Right atrium auricular region (tissue), 2 donors: ENCODE results near the gene C16orf89. TPM values are rescaled to one million over a fixed set of nuclear protein-coding genes. Genes with fewer than 3 reads are reported as not detected.

Source experiments
- DNase-seq: peaks from one replicate; pipeline ENCODE4 v3.0.0-alpha.2; 2019; ENCODE audit warnings: low spot score
- H3K27ac ChIP-seq, 2 donors: fragments of 200-600 bp; sonication (generic); 1 replicate in 1 of 2; 2 replicates in 1 of 2; pipeline ENCODE4 v1.5.1; 2016 to 2019
- H3K27me3 ChIP-seq, 2 donors: fragments of 200-600 bp; sonication (generic); one replicate each; pipeline versions ENCODE4 v1.5.1 to v1.6.0; 2017 to 2019
- H3K36me3 ChIP-seq: fragments of 200-600 bp; sonication (generic); one replicate; pipeline ENCODE4 v1.5.1; 2016
- H3K4me1 ChIP-seq, 2 donors: fragments of 200-600 bp; sonication (generic); one replicate each; pipeline versions ENCODE4 v1.5.1 to v1.6.0; 2017 to 2019
- H3K4me3 ChIP-seq, 2 donors: fragments of 200-600 bp; sonication (generic); 1 replicate in 1 of 2; 2 replicates in 1 of 2; pipeline ENCODE4 v1.5.1; 2017 to 2019; ENCODE audit warnings: mild to moderate bottlenecking in 1 of 2, moderate library complexity in 1 of 2
- H3K9me3 ChIP-seq, 2 donors: fragments of 200-600 bp; sonication (generic); one replicate each; pipeline ENCODE4 v1.5.1; 2019
- total RNA-seq, 2 donors: library from RNA; depleted of rRNA; stranded (reverse); fragments of >200 nt; gene quantifications; one replicate each; pipeline ENCODE4 v1.1.0, GENCODE V29; 2016
- TF ChIP-seq, protein P1 (sequence below), 2 donors: fragments of 200-600 bp; sonication (generic); IDR thresholded peaks; one replicate each; pipeline ENCODE4 v1.5.1; 2019; ENCODE audit warnings: antibody characterized with exemption in 2 of 2

Gene C16orf89
- total RNA-seq, 2 donors from 2014 or later, result 5.2 to 5.4 TPM

DNA sequence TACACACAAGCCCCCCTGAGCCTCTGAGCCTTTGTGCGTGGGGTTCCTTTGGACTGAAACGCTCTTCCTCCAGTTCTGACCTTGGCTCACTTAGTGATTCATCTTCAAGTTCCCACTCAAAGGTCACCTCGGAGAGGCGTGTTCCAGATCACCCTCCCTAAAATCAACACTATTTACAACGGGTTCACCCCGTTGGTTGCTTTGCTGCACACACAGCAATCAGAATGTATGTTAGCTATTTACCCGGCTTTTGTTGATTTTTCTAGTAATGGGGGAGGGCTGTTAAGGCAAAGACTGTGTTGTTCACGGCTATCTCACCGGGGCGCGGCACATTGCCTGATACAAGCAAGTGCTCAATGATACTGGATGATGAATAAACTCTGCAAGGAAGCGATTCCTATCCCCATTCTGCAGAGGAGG, 33.0 kb downstream of the C16orf89 start:
- Histone ChIP-seq H3K36me3 (no peaks in the 10 kb centered on the region), H3K27me3 (no peaks in the 10 kb centered on the region), H3K9me3 (no peaks in the 10 kb centered on the region), H3K4me3 (peak overlapping the region; percentile 85 to 97), H3K4me1 (peaks cover 0 to 25% of the 10 kb centered on the region in 2 donors), H3K27ac (peak overlapping the region in 1 of 2 donors; percentile 71)
- DNase-seq, result no peak
- TF ChIP-seq, protein P1, sequence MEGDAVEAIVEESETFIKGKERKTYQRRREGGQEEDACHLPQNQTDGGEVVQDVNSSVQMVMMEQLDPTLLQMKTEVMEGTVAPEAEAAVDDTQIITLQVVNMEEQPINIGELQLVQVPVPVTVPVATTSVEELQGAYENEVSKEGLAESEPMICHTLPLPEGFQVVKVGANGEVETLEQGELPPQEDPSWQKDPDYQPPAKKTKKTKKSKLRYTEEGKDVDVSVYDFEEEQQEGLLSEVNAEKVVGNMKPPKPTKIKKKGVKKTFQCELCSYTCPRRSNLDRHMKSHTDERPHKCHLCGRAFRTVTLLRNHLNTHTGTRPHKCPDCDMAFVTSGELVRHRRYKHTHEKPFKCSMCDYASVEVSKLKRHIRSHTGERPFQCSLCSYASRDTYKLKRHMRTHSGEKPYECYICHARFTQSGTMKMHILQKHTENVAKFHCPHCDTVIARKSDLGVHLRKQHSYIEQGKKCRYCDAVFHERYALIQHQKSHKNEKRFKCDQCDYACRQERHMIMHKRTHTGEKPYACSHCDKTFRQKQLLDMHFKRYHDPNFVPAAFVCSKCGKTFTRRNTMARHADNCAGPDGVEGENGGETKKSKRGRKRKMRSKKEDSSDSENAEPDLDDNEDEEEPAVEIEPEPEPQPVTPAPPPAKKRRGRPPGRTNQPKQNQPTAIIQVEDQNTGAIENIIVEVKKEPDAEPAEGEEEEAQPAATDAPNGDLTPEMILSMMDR (IDR thresholded peaks at IDR 0.05), result no peak

GRCh38 chr16:5031601-5032000, 34.2 kb downstream of the C16orf89 start:
- no peak for DNase-seq
- Histone ChIP-seq H3K36me3 (no peaks in the 10 kb centered on the region), H3K4me3 (no peak overlapping the region), H3K27me3 (no peaks in the 10 kb centered on the region), H3K9me3 (no peaks in the 10 kb centered on the region), H3K27ac (no peak overlapping the region), H3K4me1 (peaks cover 0 to 21% of the 10 kb centered on the region in 2 donors)
- TF ChIP-seq, protein P1 (IDR thresholded peaks at IDR 0.05), result no peak

GRCh38 chr16:5030251-5030870, 35.4 kb downstream of the C16orf89 start:
- Histone ChIP-seq H3K27ac (no peak overlapping the region), H3K27me3 (no peaks in the 10 kb centered on the region), H3K4me1 (peaks cover 0 to 20% of the 10 kb centered on the region in 2 donors), H3K9me3 (no peaks in the 10 kb centered on the region), H3K4me3 (no peak overlapping the region), H3K36me3 (no peaks in the 10 kb centered on the region)
- TF ChIP-seq, protein P1 (IDR thresholded peaks at IDR 0.05), result no peak
- DNase-seq, result no peak

- H3K9me3 ChIP-seq, result no peaks in the 10 kb centered on the region
- no peak for DNase-seq
- no peak overlapping the region for H3K27ac ChIP-seq
- peaks cover 0 to 18% of the 10 kb centered on the region in 2 donors for H3K4me1 ChIP-seq
- H3K36me3 ChIP-seq, result no peaks in the 10 kb centered on the region
- H3K27me3 ChIP-seq, result no peaks in the 10 kb centered on the region
- no peak overlapping the region for H3K4me3 ChIP-seq
- TF ChIP-seq, protein P1 (IDR thresholded peaks at IDR 0.05), result no peak
Measured at GRCh38 chr16:5028950-5029475, 36.7 kb downstream of the C16orf89 start.

DNA sequence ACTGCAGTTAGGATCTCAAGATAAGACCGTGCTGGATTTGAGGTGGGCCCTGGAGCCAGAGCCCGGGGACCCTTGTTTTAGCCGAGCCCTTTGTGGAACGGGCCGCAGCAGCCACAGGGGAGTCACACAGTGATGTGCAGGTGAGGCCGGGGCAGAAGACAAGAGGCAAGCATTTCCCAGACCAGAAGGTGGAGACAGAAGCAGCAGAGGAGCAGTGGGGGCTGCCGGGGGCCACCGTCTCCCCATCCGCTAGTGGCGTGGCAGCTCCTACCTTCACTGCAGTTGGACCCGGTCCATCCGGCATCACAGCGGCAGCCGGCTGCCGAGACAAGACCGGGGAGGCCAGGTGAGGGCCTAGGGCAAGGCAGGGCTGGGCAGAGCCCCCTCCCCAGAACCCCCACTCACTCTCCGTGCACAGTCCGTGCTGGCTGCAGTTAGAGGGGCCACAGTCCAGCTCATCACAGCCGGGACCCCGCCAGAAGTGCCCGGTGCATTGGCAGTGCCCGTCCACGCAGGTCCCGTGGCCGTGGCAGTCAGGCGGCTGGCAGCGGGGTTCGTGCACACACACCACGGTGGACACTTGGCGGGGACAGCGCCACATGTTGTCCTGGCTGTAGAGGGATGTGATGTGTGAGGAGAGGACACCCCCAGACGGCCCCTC, 38.1 kb downstream of the C16orf89 start:
- H3K4me1 ChIP-seq, result peaks cover 0 to 9% of the 10 kb centered on the region in 2 donors
- H3K27ac ChIP-seq, result no peak overlapping the region
- no peaks in the 10 kb centered on the region for H3K36me3 ChIP-seq
- H3K27me3 ChIP-seq, result no peaks in the 10 kb centered on the region
- DNase-seq, result no peak
- H3K9me3 ChIP-seq, result no peaks in the 10 kb centered on the region
- TF ChIP-seq, protein P1 (IDR thresholded peaks at IDR 0.05), result no peak
- H3K4me3 ChIP-seq, result no peak overlapping the region
